SJSA1 (cell line): ENCODE measurements around the gene CAV3. TPM values are rescaled to one million over a fixed set of nuclear protein-coding genes. Genes with fewer than 3 reads are reported as not detected.

ENCODE experiments used
- DNase-seq, 2 experiments: peaks; one replicate each; pipeline ENCODE4 v3.0.0-alpha.2; 2015 to 2020; ENCODE audit warnings: low spot score in 2 of 2, low read depth in 1 of 2
- H3K27ac ChIP-seq: fragments of 250-450 bp; sonication (Bioruptor Pico); 2 replicates; pipeline ENCODE4 v1.5.1; 2020; ENCODE audit warnings: mild to moderate bottlenecking, moderate library complexity
- H3K27me3 ChIP-seq: fragments of 250-450 bp; sonication (Bioruptor Pico); replicated peaks from 2 replicates; pipeline ENCODE4 v1.5.1; 2020; ENCODE audit warnings: mild to moderate bottlenecking, moderate library complexity
- H3K36me3 ChIP-seq: fragments of 250-450 bp; sonication (Bioruptor Pico); 2 replicates; pipeline ENCODE4 v1.5.1; 2020; ENCODE audit warnings: mild to moderate bottlenecking
- H3K4me1 ChIP-seq: fragments of 250-450 bp; sonication (Bioruptor Pico); replicated peaks from 2 replicates; pipeline ENCODE4 v1.6.1; 2021; ENCODE audit warnings: mild to moderate bottlenecking
- H3K4me3 ChIP-seq: fragments of 250-450 bp; sonication (Bioruptor Pico); 2 replicates; pipeline ENCODE4 v1.5.1; 2020; ENCODE audit warnings: mild to moderate bottlenecking
- H3K9me3 ChIP-seq: fragments of 250-450 bp; sonication (Bioruptor Pico); replicated peaks from 2 replicates; pipeline ENCODE4 v1.5.1; 2020; ENCODE audit warnings: mild to moderate bottlenecking
- total RNA-seq: library from RNA; depleted of rRNA; stranded (reverse); fragments of >200 nt; shearing (Covaris generic); gene quantifications from 2 replicates; pipeline ENCODE4 v1.2.3, GENCODE V29; 2014

Gene CAV3
- total RNA-seq, 1 experiment from 2014 or later, result not detected

DNA sequence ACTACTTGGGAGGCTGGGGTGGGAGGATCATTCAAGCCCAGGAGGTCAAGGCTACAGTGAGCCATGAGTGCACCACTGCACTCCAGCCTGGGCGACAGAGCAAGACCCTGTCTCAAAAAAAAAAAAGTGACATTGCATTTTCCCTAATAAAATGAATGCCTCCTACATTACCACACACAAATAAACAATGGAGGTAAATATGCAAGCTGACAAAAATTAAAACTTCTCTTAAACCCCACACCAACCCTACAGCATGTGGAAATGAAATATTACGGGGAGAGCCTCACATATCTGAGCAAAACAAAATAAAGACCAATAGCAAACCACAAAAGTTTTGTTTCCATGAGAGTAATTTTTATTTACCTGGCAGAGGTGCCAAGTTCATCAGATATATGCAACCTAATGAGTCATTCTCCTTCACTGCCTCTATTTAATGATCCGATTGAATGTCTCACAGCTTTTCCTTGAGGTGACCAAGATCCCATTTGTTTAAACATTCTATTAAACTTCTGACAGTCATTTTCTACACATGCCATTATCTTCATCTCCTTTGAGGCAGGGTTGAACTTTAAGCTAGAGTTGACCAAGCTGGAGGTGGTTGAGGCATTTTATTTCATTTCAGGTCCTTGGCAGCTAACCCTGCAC is 9.4 kb upstream of the CAV3 start:
- H3K27me3 ChIP-seq, result no peaks in the 10 kb centered on the region

DNA sequence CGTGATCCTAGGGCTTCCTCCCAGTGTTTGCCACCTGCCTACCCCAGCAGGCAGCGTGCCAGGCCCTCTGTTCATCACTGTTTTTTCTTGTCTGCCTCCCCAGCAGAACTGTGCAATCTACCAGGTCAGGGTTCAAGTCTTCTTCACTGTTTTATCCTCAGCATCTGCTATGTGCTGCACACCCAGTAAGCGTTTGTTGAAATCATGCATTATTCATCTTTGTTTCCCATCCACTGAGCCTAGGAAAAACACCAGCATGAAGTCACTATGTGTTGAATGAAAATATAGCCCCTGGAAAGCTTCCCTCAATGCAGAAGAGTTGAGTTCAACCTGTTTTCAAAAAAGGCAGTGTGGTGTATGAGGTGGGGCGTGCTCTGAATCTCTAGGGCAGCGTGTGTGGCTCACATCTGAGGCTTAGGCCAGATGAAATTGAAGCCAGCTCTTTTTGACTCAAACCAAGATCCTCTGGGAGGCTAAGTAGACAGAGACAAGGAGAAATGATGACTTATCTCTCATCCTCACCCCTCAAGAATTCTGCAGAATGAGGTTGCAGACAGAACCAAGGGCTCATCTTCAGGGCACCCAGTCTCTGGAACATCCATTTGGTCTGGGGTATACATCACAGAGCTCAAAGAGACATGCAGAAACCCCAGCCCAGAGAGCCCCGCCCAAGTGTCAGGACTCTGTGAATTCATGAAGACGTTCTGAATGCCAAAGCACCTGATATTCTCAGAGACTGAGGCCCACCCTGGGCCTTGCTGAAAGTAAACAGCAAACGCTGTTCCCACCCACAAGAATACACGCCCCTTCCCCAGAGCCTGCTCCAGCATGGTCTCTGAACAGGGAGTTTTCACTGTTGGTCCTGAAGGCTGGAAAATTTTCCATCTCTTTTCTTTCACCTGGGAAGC is 5.7 kb upstream of the CAV3 start:
- Histone ChIP-seq H3K36me3 (no peaks in the 10 kb centered on the region), H3K4me3 (no peak overlapping the region), H3K27ac (no peak overlapping the region), H3K9me3 (0 out of 2 replicates have a peak, but pooled peaks cover 4% of the 10 kb centered on the region), H3K27me3 (no peaks in the 10 kb centered on the region), H3K4me1 (0 out of 2 replicates have a peak, but pooled peaks cover 3% of the 10 kb centered on the region)
- no peak for DNase-seq

More for the DNA sequence above, 9.4 kb upstream of the CAV3 start:
- DNase-seq, result no peak
- H3K4me1 ChIP-seq, result 0 out of 2 replicates have a peak, but pooled peaks cover 3% of the 10 kb centered on the region
- H3K9me3 ChIP-seq, result 0 out of 2 replicates have a peak, but pooled peaks cover 4% of the 10 kb centered on the region
- H3K36me3 ChIP-seq, result no peaks in the 10 kb centered on the region
- no peak overlapping the region for H3K27ac ChIP-seq
- no peak overlapping the region for H3K4me3 ChIP-seq

GRCh38 chr3:8729479-8729878 is 4.1 kb upstream of the CAV3 start:
- DNase-seq, result no peak
- Histone ChIP-seq H3K4me1 (0 out of 2 replicates have a peak, but pooled peaks cover under 1% of the 10 kb centered on the region), H3K27ac (no peak overlapping the region), H3K36me3 (no peaks in the 10 kb centered on the region), H3K4me3 (no peak overlapping the region), H3K27me3 (no peaks in the 10 kb centered on the region), H3K9me3 (0 out of 2 replicates have a peak, but pooled peaks cover 4% of the 10 kb centered on the region)

DNA sequence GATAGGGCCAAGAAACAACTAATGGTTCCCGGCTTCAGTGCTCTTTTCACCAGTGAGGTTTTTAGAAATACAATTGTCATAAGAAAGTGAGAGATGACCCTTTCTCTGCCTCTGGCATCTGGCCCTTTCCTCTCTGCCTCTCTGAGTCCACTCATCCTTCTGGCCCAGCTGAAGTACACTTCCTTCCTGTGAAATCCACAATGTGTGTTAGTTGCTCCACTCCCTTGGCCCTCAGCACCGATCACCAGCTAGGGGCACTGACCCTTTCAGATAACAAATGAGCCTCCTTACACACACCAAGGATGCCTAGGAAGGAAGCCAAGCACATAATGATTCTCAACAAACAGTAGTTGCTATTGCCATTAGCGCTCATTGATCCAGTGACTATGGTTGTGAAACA is 2.9 kb upstream of the CAV3 start:
- H3K4me1 ChIP-seq, result no peaks in the 10 kb centered on the region
- no peaks in the 10 kb centered on the region for H3K36me3 ChIP-seq
- H3K27me3 ChIP-seq, result no peaks in the 10 kb centered on the region
- H3K4me3 ChIP-seq, result no peak overlapping the region
- H3K9me3 ChIP-seq, result 0 out of 2 replicates have a peak, but pooled peaks cover 4% of the 10 kb centered on the region
- DNase-seq, result no peak
- H3K27ac ChIP-seq, result no peak overlapping the region

DNA sequence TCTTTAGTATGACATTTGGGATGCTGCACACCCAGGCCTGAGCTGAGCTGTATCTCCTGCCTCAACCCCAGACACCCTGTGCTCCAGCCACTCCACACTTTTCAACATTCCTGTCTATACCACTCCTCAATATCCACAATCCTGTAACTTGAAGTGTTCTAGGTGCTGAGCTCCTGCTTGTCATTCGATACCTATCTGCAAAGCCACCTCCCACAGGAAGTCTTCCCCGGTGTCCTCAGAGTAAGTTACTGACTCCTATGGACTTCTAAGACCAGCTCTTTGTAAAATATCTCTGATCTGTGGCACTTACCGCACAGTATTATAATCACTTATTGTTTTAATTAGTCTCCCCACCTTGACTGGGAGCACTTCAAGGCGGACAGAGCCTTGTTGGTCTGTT is 1.2 kb upstream of the CAV3 start:
- DNase-seq, result no peak
- H3K27me3 ChIP-seq, result no peaks in the 10 kb centered on the region
- H3K9me3 ChIP-seq, result no peaks in the 10 kb centered on the region
- H3K27ac ChIP-seq, result no peak overlapping the region
- no peaks in the 10 kb centered on the region for H3K36me3 ChIP-seq
- H3K4me3 ChIP-seq, result no peak overlapping the region
- no peaks in the 10 kb centered on the region for H3K4me1 ChIP-seq

DNA sequence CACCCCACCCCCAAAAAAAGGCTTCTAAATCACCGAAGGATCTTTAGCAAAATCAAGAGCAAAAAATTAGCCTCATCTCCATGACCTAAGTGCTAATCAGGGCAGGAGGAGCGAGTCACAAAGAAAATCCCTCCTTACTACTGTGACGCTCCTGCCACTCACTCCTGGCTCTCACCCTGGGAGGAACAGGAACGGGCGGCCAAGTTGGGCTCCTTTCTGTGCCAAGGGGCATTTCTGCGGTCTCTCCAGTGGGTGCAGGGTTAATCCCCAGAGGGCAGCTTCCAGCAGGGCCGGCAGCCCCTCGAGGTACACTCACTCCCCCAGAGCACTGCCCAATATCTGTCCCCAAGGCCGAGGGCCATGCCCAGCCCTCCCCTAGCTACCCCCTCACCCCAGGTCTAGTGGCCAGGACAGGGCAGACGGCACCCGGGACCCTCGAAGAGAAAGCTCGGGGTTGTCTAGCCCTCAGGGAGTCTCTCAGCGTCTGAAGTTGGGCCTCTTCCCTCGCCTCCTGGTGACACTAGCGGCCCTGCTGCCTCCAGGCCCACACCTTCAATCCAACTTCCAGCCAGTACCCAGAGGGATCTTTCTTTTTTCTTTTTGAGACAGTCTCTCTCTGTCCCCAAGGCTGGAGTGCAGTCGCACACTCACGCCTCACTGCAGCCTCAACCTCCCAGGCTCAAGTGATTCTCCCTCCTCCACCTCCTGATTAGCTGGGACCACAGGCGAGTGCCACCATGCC is 706 bp downstream of the CAV3 start:
- H3K27me3 ChIP-seq, result no peaks in the 10 kb centered on the region
- peaks cover under 1% of the 10 kb centered on the region for H3K4me1 ChIP-seq
- H3K27ac ChIP-seq, result no peak overlapping the region
- DNase-seq, result no peak
- no peak overlapping the region for H3K4me3 ChIP-seq
- H3K9me3 ChIP-seq, result no peaks in the 10 kb centered on the region
- no peaks in the 10 kb centered on the region for H3K36me3 ChIP-seq

DNA sequence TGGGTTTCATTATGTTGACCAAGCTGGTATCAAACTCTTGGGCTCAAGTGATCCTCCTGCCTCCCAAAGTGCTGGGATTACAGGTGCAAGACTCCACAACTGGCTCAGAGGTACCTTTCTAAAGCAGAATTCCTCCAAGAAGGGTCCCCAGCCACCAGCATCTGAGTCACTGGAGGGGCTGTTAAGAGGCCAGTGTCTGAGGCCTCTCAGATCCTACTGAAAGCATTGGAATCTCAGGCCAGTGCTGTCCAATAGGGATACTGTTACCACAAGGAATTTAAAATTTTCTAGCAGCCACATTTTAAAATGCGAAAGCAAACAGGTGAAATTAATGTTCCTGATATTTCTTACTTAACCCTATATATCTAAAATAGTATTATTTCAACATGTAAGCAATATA is 1.3 kb downstream of the CAV3 start:
- Histone ChIP-seq H3K36me3 (no peaks in the 10 kb centered on the region), H3K9me3 (no peaks in the 10 kb centered on the region), H3K4me3 (no peak overlapping the region), H3K4me1 (peaks cover 6% of the 10 kb centered on the region), H3K27me3 (no peaks in the 10 kb centered on the region), H3K27ac (no peak overlapping the region)
- DNase-seq, result no peak

- DNase-seq, result no peak
- Histone ChIP-seq H3K27ac (no peak overlapping the region), H3K27me3 (no peaks in the 10 kb centered on the region), H3K36me3 (no peaks in the 10 kb centered on the region), H3K4me1 (peaks cover 20% of the 10 kb centered on the region), H3K4me3 (no peak overlapping the region), H3K9me3 (no peaks in the 10 kb centered on the region)
Measured at GRCh38 chr3:8736436-8736835, 2.8 kb downstream of the CAV3 start.

DNA sequence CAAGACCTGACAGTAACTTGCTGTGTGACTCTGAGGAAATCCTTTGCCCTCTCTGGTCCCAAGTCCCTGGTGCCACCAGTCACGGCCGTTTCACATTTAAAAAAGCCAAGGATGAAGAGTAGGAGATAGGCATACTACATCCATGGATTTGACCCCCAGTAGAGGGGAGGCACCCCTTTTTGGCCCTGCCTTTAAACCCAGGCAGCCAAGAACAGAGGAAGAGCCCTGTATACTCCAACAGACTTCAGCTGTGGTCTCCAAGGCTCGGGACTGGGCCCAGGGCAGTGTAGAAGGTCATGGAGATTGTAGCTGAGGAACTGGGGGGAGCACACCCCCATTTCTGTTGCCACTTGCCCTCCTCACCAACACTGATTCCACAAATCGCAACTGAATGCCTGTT is 3.7 kb downstream of the CAV3 start:
- no peak overlapping the region for H3K4me3 ChIP-seq
- no peaks in the 10 kb centered on the region for H3K27me3 ChIP-seq
- no peak for DNase-seq
- peaks cover 27% of the 10 kb centered on the region for H3K4me1 ChIP-seq
- no peak overlapping the region for H3K27ac ChIP-seq
- H3K9me3 ChIP-seq, result no peaks in the 10 kb centered on the region
- no peaks in the 10 kb centered on the region for H3K36me3 ChIP-seq

DNA sequence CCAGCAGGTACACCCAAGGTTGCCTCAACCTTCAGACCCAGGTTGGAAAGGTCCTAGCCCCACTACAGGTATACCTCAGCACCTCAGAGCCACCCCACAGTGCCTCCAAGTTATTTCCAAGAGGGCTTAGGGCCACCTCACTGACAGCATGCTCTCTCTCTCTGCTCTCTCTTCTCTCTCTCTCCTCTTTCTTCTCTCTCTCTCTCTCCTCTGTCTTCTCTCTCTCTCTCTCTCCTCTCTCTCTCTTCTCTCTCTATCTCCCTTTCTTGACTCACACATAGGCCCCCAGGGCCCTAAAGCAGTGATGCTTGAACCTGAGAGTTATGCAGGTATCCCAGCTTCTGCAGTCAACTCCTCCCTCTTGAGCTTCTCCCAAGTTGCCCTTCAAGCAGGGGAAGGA is 4.2 kb downstream of the CAV3 start:
- DNase-seq, result no peak
- Histone ChIP-seq H3K36me3 (no peaks in the 10 kb centered on the region), H3K9me3 (no peaks in the 10 kb centered on the region), H3K27me3 (no peaks in the 10 kb centered on the region), H3K4me3 (no peak overlapping the region), H3K4me1 (peaks cover 32% of the 10 kb centered on the region), H3K27ac (no peak overlapping the region)

DNA sequence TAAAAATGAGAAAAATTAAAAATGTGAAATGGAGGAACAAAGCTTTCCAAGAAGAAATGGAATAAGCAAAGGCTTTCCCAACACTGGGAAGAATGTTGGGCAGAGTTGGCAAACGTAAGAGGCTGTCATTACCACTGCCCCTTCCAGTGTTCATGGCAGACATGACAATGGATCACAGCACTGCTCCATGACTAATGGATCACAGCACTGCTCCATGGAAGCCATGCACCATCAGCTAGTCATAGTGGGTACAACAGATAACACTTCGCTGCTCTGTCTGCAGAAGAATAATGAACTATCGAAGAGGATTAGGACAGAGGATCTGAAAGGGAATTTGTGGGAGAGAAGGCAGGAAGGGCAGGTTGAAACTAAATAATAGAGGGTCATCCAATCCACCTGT is 5.0 kb downstream of the CAV3 start:
- Histone ChIP-seq H3K36me3 (no peaks in the 10 kb centered on the region), H3K9me3 (no peaks in the 10 kb centered on the region), H3K27me3 (no peaks in the 10 kb centered on the region), H3K4me3 (no peak overlapping the region), H3K4me1 (peaks cover 40% of the 10 kb centered on the region), H3K27ac (no peak overlapping the region)
- no peak for DNase-seq

- Histone ChIP-seq H3K4me3 (no peak overlapping the region), H3K9me3 (no peaks in the 10 kb centered on the region), H3K27me3 (no peaks in the 10 kb centered on the region), H3K4me1 (peaks cover 42% of the 10 kb centered on the region), H3K36me3 (no peaks in the 10 kb centered on the region), H3K27ac (peak overlapping the region; percentile 59)
- DNase-seq, result peak; percentile 74 to 81
Measured at GRCh38 chr3:8739757-8740504, 6.3 kb downstream of the CAV3 start.

GRCh38 chr3:8741581-8742261 is 8.1 kb downstream of the CAV3 start:
- H3K27ac ChIP-seq, result peak overlapping the region; percentile 64
- no peaks in the 10 kb centered on the region for H3K36me3 ChIP-seq
- H3K27me3 ChIP-seq, result no peaks in the 10 kb centered on the region
- H3K4me1 ChIP-seq, result peaks cover 54% of the 10 kb centered on the region
- H3K4me3 ChIP-seq, result 0 out of 2 replicates have a peak overlapping the region, but pooled peaks have one; percentile 12
- peak; percentile 92 to 94 for DNase-seq
- H3K9me3 ChIP-seq, result no peaks in the 10 kb centered on the region
